Gastrocnemius medialis (tissue), 4 donors: ENCODE results near the gene ZNF217. TPM values are rescaled to one million over a fixed set of nuclear protein-coding genes. Genes with fewer than 3 reads are reported as not detected.
"Not testable (repeated sequence)": the region's sequence is repeated elsewhere in the genome, so short reads cannot be mapped to it uniquely, and the experiment has no call there.

Experiments used
- ATAC-seq, 2 donors: fragments of 150-250 bp; one replicate each; pipeline ENCODE4 v1.9.1; 2016
- DNase-seq, 2 donors: peaks; one replicate each; pipeline ENCODE4 v3.0.0-alpha.2; 2019
- H3K27ac ChIP-seq, 4 donors: fragments of 200-600 bp; sonication (generic); 1 replicate in 1 of 4; 2 replicates in 3 of 4; pipeline ENCODE4 v1.5.1; 2016 to 2018; ENCODE audit warnings: mild to moderate bottlenecking in 2 of 4, moderate library complexity in 1 of 4
- H3K27me3 ChIP-seq, 3 donors: fragments of 200-600 bp; sonication (generic) in 2 of 3; 1 replicate in 1 of 3; 2 replicates in 2 of 3; pipeline versions ENCODE4 v1.5.1 to v1.6.0; 2016 to 2019; ENCODE audit warnings: mild to moderate bottlenecking in 1 of 3, moderate library complexity in 1 of 3
- H3K36me3 ChIP-seq, 2 donors: fragments of 200-600 bp; sonication (generic) in 1 of 2; one replicate each; pipeline ENCODE4 v1.5.1; 2017 to 2018
- H3K4me1 ChIP-seq, 2 donors: fragments of 200-600 bp; sonication (generic) in 1 of 2; one replicate each; pipeline ENCODE4 v1.5.1; 2016 to 2017; ENCODE audit warnings: mild to moderate bottlenecking in 2 of 2
- H3K4me3 ChIP-seq, 4 donors: fragments of 200-600 bp; sonication (generic) in 3 of 4; 1 replicate in 1 of 4; 2 replicates in 3 of 4; pipeline ENCODE4 v1.5.1; 2016 to 2019; ENCODE audit warnings: mild to moderate bottlenecking in 2 of 4
- H3K9me3 ChIP-seq, 3 donors: fragments of 200-600 bp; sonication (generic) in 2 of 3; 1 replicate in 1 of 3; 2 replicates in 2 of 3; pipeline ENCODE4 v1.5.1; 2016 to 2019
- CTCF ChIP-seq, 5 experiments: fragments of 450-650 bp in 3 of 5; fragments of 200-600 bp in 2 of 5; sonication (generic) in 2 of 5; IDR thresholded peaks in 4 of 5; conservative IDR thresholded peaks in 1 of 5; 1 replicate in 4 of 5; 2 replicates in 1 of 5; pipeline ENCODE4 v1.5.1; 2016 to 2019; ENCODE audit warnings: antibody characterized with exemption in 5 of 5, mild to moderate bottlenecking in 3 of 5, moderate library complexity in 3 of 5
- POLR2A ChIP-seq, 2 donors: fragments of 450-650 bp; IDR thresholded peaks; one replicate each; pipeline ENCODE4 v1.6.1; 2017; ENCODE audit warnings: antibody characterized with exemption in 2 of 2, mild to moderate bottlenecking in 2 of 2, moderate library complexity in 2 of 2
- in situ Hi-C, 4 donors: fragments of 200-750 bp; cut with MboI; loops; one replicate each; pipeline versions ENCODE4 v1.15.0 to v1.8.0; 2017; ENCODE audit warnings: low sequenced_read_pairs in 4 of 4
- intact Hi-C: fragments of 100-400 bp; cut with DNase I; formaldehyde crosslinking; loops from one replicate; pipeline ENCODE4 v1.15.1; 2023; ENCODE audit warnings: low total_unique reads
- total RNA-seq, 4 donors: library from RNA; depleted of rRNA; stranded (reverse); fragments of >200 nt; gene quantifications; one replicate each; pipeline versions ENCODE4 v1.1.0 to v1.2.3, GENCODE V29; 2016

ZNF217 gene
- 1 to 10 TPM; 4.1 to 5.9 (median 4.7) TPM for total RNA-seq

- peak in 1 of 2 donors; percentile 17 for TF ChIP-seq POLR2A (IDR thresholded peaks at IDR 0.05)
- peak; percentile 52 to 67 for DNase-seq
- in situ Hi-C loops: loop anchor here in 2 of 4 donors (25.0 kb wide), 1 partner anchor 619 kb away; the partner anchor contains the start of gene PFDN4 (in 2 of the 2)
These were observed at the start of gene ZNF217 for GRCh38 chr20:53593466-53594007. TSS of gene ZNF217 (minus strand) at chr20:53593839. CDS start at chr20:53582826, 11,013 bp downstream.

GRCh38 chr20:53643031-53643832, 49.6 kb upstream of the ZNF217 start:
- H3K4me3 ChIP-seq: no peak overlapping the region
- in situ Hi-C loops: no loop called here
- H3K9me3 ChIP-seq: no peaks in the 10 kb centered on the region
- H3K27me3 ChIP-seq: no peaks in the 10 kb centered on the region
- peak overlapping the region; percentile 14 to 42 (median 27) for H3K27ac ChIP-seq
- intact Hi-C loops: no loop called here
- no peak for DNase-seq
- no peaks in the 10 kb centered on the region for H3K36me3 ChIP-seq
- no peak for TF ChIP-seq CTCF (IDR thresholded peaks at IDR 0.05 in 4 of 5, conservative IDR thresholded peaks at IDR 0.05 in 1 of 5)
- no peak for TF ChIP-seq POLR2A (IDR thresholded peaks at IDR 0.05)
- ATAC-seq: peak; percentile 33 to 70
- peaks cover 7 to 11% of the 10 kb centered on the region in 2 donors for H3K4me1 ChIP-seq

More at GRCh38 chr20:53593466-53594007, at the start of gene ZNF217:
- not testable (repeated sequence) for H3K27me3 ChIP-seq, H3K9me3 ChIP-seq, H3K36me3 ChIP-seq
- peaks cover 16 to 35% of the 10 kb centered on the region in 2 donors for H3K4me1 ChIP-seq
- ATAC-seq: peak; percentile 61 to 62
- peak within 1 kb of the TSS; percentile 89 to 95 (median 94) for H3K4me3 ChIP-seq
- peak within 1 kb of the TSS; percentile 97 to 100 (median 98) for H3K27ac ChIP-seq
- intact Hi-C loops: loop anchor here (2.0 to 10.0 kb wide), 4 partner anchors 29 to 234 kb away; no protein-coding TSS in a partner anchor

- H3K27ac ChIP-seq: peak overlapping the region; percentile 14 to 42 (median 27)
- intact Hi-C loops: no loop called here
- no peak overlapping the region for H3K4me3 ChIP-seq
- H3K9me3 ChIP-seq: no peaks in the 10 kb centered on the region
- H3K36me3 ChIP-seq: no peaks in the 10 kb centered on the region
- H3K27me3 ChIP-seq: no peaks in the 10 kb centered on the region
- TF ChIP-seq POLR2A (IDR thresholded peaks at IDR 0.05): no peak
- no peak for TF ChIP-seq CTCF (IDR thresholded peaks at IDR 0.05 in 4 of 5, conservative IDR thresholded peaks at IDR 0.05 in 1 of 5)
- H3K4me1 ChIP-seq: peaks cover 7 to 11% of the 10 kb centered on the region in 2 donors
- ATAC-seq (peak; percentile 60 to 70), DNase-seq (peak in 1 of 2 donors; percentile 39)
- in situ Hi-C loops: no loop called here
These were observed 48.8 kb upstream of the ZNF217 start for GRCh38 chr20:53642196-53643030.

- in situ Hi-C loops (no loop called here), intact Hi-C loops (no loop called here)
- no peaks in the 10 kb centered on the region for H3K36me3 ChIP-seq
- TF ChIP-seq POLR2A (IDR thresholded peaks at IDR 0.05) (no peak), CTCF (IDR thresholded peaks at IDR 0.05 in 4 of 5, conservative IDR thresholded peaks at IDR 0.05 in 1 of 5) (no peak)
- H3K4me1 ChIP-seq: peaks cover 7 to 11% of the 10 kb centered on the region in 2 donors
- ATAC-seq (no peak), DNase-seq (no peak)
- no peaks in the 10 kb centered on the region for H3K27me3 ChIP-seq
- H3K4me3 ChIP-seq: no peak overlapping the region
- H3K9me3 ChIP-seq: no peaks in the 10 kb centered on the region
- H3K27ac ChIP-seq: no peak overlapping the region
These were observed 46.2 kb upstream of the ZNF217 start for GRCh38 chr20:53639647-53640440.
